Stimulated activated CD8-positive, alpha-beta memory T cell treated with anti-CD3 and anti-CD28 coated beads, Interleukin-12 subunit alpha, Interleukin-12 subunit beta, amount 100 ng/mL, for 24 hours (primary cell): ENCODE results near the gene ANAPC13.

Source experiments
- DNase-seq: peaks from one replicate; pipeline ENCODE4 v3.0.0-alpha.2; 2020; ENCODE audit errors: extremely low read depth

The ANAPC13 gene

GRCh38 chr3:134485718-134486576 lies at the start of gene ANAPC13, which contains the start of gene CEP63:
Gene ANAPC13 (minus strand): TSS chr3:134485985. CDS start chr3:134482904, 3,081 bp downstream.
Gene CEP63 (plus strand): TSS chr3:134486057. CDS start chr3:134495321, 9,264 bp downstream.
- DNase-seq = peak; percentile 83

- no peak for DNase-seq
These were observed 49.6 kb upstream of the ANAPC13 start for GRCh38 chr3:134535186-134535970.

- DNase-seq = no peak
These were observed 47.7 kb upstream of the ANAPC13 start for GRCh38 chr3:134533493-134533892.

GRCh38 chr3:134527538-134528186 lies 41.9 kb upstream of the ANAPC13 start:
- no peak for DNase-seq

GRCh38 chr3:134527037-134527436 lies 41.3 kb upstream of the ANAPC13 start:
- no peak for DNase-seq

GRCh38 chr3:134526319-134526718 lies 40.5 kb upstream of the ANAPC13 start:
- DNase-seq = no peak

- no peak for DNase-seq
These were observed 39.5 kb upstream of the ANAPC13 start for GRCh38 chr3:134525293-134525692.

- no peak for DNase-seq
These were observed 36.8 kb upstream of the ANAPC13 start for GRCh38 chr3:134522541-134522940.

GRCh38 chr3:134517791-134518190 lies 32.0 kb upstream of the ANAPC13 start:
- DNase-seq = no peak

GRCh38 chr3:134516905-134517304 lies 31.1 kb upstream of the ANAPC13 start:
- no peak for DNase-seq

GRCh38 chr3:134511500-134511899 lies 25.7 kb upstream of the ANAPC13 start:
- DNase-seq = no peak

GRCh38 chr3:134505485-134505884 lies 19.7 kb upstream of the ANAPC13 start:
- no peak for DNase-seq

- DNase-seq = no peak
These were observed 18.3 kb upstream of the ANAPC13 start for GRCh38 chr3:134504132-134504531.

GRCh38 chr3:134503266-134503665 lies 17.5 kb upstream of the ANAPC13 start:
- no peak for DNase-seq

GRCh38 chr3:134496471-134497071 lies 10.8 kb upstream of the ANAPC13 start:
- DNase-seq = no peak

- DNase-seq = no peak
These were observed 10.2 kb upstream of the ANAPC13 start for GRCh38 chr3:134495980-134496379.

- DNase-seq = no peak
These were observed 8.7 kb upstream of the ANAPC13 start for GRCh38 chr3:134494495-134494894.

- no peak for DNase-seq
These were observed 1.6 kb upstream of the ANAPC13 start for GRCh38 chr3:134487406-134487805.

- no peak for DNase-seq
These were observed 824 bp upstream of the ANAPC13 start for GRCh38 chr3:134486577-134487041.

- DNase-seq = no peak
These were observed 589 bp downstream of the ANAPC13 start for GRCh38 chr3:134485075-134485717.
